Stimulated activated effector memory CD8-positive, alpha-beta T cell treated with anti-CD3 and anti-CD28 coated beads, Interleukin-12 subunit alpha, Interleukin-12 subunit beta, amount 100 ng/mL, for 72 hours (primary cell): ENCODE measurements around the gene OSGEP.
A peak's percentile ranks its signal among the peaks of the same experiment; 100 is the strongest.

Source experiments
- ATAC-seq: fragments of 150-1000 bp; cut with Tn5 transposase; 2 replicates; pipeline ENCODE4 v1.10.0; 2021
- DNase-seq, 2 donors: peaks; one replicate each; pipeline ENCODE4 v3.0.0; 2021 to 2022; ENCODE audit warnings: low spot score in 2 of 2
- H3K27ac Mint-ChIP-seq: one replicate; pipeline ENCODE4 v1.8.0; 2022; ENCODE audit warnings: mild to moderate bottlenecking, mixed read lengths
- H3K36me3 Mint-ChIP-seq: one replicate; pipeline ENCODE4 v1.8.0; 2022; ENCODE audit warnings: mild to moderate bottlenecking, mixed read lengths
- H3K4me1 Mint-ChIP-seq: one replicate; pipeline ENCODE4 v1.8.0; 2022; ENCODE audit warnings: mixed read lengths
- H3K4me3 Mint-ChIP-seq: one replicate; pipeline ENCODE4 v1.8.0; 2022; ENCODE audit warnings: mild to moderate bottlenecking, mixed read lengths
- H3K9me3 Mint-ChIP-seq: one replicate; pipeline ENCODE4 v1.8.0; 2022; ENCODE audit warnings: mixed read lengths

OSGEP gene

DNA sequence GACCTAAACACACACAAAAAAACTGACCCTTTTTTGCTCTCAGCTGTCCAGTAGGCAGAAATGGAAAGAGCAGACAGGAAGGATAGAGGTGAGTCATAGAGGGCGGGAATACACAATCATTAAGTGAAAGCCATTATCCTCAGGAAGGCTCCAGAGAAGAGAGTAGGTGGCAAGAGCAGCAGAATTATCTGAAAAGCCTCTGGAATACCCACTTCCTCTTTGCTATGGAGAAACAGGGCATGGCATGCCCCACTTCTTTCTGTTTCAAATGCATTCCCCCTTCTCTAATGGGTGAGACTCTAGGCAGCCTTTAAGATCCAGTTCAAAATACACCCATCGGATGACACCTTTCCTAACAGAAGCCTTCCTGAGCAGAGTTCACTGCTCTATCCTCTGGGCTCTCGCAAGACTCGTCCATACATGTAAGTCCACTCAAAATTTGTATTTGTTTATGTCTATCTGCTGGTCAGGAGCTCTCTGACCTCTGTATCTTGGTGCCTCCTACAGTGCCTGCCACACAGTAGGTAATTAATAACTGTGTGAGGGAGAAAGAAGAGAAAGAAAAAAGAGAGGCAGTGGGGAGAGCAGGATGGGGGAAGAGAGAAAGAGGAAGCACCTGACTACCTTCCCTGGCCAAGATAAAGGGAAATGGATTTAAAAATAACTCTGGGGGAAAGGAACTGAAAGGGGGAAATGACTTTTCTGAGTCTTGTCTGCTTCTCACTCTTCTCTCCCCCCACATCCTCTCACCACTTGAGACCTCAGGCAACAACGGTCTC is 27.2 kb downstream of the OSGEP start:
- peak overlapping the region; percentile 35 for H3K4me3 Mint-ChIP-seq
- H3K4me1 Mint-ChIP-seq: peaks cover 18% of the 10 kb centered on the region
- no peaks in the 10 kb centered on the region for H3K36me3 Mint-ChIP-seq
- H3K9me3 Mint-ChIP-seq: no peaks in the 10 kb centered on the region
- ATAC-seq (peak; percentile 61), DNase-seq (no peak)
- H3K27ac Mint-ChIP-seq: peak overlapping the region; percentile 88

DNA sequence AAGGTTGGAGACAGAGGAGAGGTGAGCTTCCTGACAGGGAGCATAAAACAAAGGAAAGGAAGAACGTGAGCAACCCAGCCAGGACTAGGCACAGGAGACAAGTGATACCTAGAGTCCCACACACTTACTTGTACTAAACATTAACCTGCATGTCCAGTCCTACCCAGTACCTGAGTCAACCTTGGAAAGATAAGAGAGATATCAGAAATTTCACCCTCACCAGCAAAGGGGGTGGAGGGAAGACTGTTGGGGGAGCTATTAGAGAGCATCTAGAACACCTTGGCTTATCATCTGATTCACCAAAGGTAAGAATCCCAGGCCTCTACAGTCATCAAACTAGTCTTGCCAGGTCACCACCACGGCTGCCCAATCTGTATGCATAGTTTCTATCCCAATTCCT is 29.8 kb downstream of the OSGEP start:
- no peak overlapping the region for H3K27ac Mint-ChIP-seq
- no peak for DNase-seq
- H3K36me3 Mint-ChIP-seq: no peaks in the 10 kb centered on the region
- no peak for ATAC-seq
- H3K4me1 Mint-ChIP-seq: peaks cover 18% of the 10 kb centered on the region
- H3K4me3 Mint-ChIP-seq: no peak overlapping the region
- H3K9me3 Mint-ChIP-seq: no peaks in the 10 kb centered on the region

DNA sequence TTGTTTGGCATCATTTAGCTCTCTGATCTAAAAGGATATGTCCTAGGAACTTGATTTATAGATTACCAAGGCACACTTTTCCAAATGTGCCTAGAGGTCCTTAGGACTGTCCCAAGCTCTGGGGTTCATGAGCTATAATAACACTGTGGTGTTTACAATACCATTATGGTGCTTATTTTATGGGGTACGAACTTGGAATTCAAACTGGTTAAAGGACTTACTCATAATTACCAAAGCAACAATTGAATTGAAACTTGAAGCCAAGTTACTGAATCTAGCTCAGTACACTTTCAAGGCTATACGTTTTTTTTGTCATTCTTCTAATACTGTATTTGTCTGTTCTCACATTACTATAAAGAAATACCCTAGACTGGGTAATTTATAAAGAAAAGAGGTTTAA is 31.7 kb downstream of the OSGEP start:
- Mint-ChIP-seq H3K4me1 (peaks cover 9% of the 10 kb centered on the region), H3K27ac (no peak overlapping the region), H3K9me3 (no peaks in the 10 kb centered on the region), H3K36me3 (no peaks in the 10 kb centered on the region), H3K4me3 (no peak overlapping the region)
- ATAC-seq: no peak
- no peak for DNase-seq

DNA sequence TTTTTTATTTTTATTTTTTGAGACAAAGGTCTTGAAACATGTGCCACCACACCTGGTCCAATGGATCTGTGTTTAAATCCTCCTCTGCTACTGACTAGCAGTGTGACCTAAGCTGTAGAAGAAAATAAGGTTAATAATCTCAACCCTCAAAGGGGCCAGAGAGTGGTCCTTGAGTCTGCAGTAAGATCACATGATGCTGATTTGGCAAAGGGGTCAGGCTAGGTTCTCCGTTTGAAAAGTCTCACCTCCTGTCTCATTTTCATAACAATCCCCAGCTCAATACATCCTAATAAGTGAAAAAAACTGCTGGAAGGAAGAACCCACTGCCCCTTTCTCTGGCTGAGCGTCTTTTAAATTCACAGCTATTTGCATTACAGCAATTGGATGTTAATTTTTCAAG is 33.3 kb downstream of the OSGEP start:
- no peaks in the 10 kb centered on the region for H3K36me3 Mint-ChIP-seq
- H3K9me3 Mint-ChIP-seq: no peaks in the 10 kb centered on the region
- H3K4me1 Mint-ChIP-seq: no peaks in the 10 kb centered on the region
- H3K4me3 Mint-ChIP-seq: no peak overlapping the region
- DNase-seq (no peak), ATAC-seq (no peak)
- no peak overlapping the region for H3K27ac Mint-ChIP-seq

DNA sequence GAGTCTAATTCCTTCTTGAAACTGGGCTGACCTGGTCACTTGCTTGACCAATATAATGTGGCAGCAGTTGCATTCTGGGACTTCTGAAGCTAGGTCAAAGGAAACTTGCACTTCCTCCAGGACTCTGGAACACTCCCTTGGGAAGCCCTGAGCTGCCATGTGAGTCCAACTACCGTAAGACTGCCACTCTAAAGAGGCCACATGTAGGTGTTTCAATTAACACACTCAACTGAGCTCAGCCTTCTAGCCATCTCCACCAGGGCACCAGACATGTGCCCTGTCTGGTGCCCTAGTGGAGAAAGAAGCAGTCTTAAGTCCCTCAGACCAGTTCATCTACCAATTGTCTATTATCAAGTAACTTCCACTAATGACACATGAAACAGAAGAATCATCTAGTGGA is 35.2 kb downstream of the OSGEP start:
- Mint-ChIP-seq H3K27ac (no peak overlapping the region), H3K4me1 (peaks cover 6% of the 10 kb centered on the region), H3K4me3 (no peak overlapping the region), H3K9me3 (no peaks in the 10 kb centered on the region), H3K36me3 (no peaks in the 10 kb centered on the region)
- ATAC-seq: no peak
- DNase-seq: no peak

DNA sequence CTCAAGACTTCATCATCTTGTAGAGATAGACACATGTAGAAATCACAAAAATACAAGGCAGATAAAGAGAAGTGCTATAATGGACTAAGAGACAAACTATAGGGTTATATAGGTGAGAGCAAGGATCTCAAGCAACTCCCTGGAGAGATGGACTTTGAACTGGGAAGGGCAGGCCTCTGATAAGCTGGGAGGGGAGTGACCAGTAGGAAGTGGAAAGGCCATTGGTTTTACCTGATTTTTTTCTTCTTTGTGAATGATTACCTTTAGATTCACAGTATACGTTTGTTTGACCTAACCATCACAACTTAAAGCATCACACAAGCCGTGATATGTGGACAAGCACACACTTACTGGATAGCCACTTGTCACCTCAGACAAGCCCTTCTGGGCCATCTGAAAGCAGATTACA is 36.1 kb downstream of the OSGEP start:
- no peaks in the 10 kb centered on the region for H3K9me3 Mint-ChIP-seq
- no peak for ATAC-seq
- peaks cover 4% of the 10 kb centered on the region for H3K36me3 Mint-ChIP-seq
- H3K4me1 Mint-ChIP-seq: peaks cover 12% of the 10 kb centered on the region
- no peak overlapping the region for H3K27ac Mint-ChIP-seq
- no peak for DNase-seq
- no peak overlapping the region for H3K4me3 Mint-ChIP-seq

DNA sequence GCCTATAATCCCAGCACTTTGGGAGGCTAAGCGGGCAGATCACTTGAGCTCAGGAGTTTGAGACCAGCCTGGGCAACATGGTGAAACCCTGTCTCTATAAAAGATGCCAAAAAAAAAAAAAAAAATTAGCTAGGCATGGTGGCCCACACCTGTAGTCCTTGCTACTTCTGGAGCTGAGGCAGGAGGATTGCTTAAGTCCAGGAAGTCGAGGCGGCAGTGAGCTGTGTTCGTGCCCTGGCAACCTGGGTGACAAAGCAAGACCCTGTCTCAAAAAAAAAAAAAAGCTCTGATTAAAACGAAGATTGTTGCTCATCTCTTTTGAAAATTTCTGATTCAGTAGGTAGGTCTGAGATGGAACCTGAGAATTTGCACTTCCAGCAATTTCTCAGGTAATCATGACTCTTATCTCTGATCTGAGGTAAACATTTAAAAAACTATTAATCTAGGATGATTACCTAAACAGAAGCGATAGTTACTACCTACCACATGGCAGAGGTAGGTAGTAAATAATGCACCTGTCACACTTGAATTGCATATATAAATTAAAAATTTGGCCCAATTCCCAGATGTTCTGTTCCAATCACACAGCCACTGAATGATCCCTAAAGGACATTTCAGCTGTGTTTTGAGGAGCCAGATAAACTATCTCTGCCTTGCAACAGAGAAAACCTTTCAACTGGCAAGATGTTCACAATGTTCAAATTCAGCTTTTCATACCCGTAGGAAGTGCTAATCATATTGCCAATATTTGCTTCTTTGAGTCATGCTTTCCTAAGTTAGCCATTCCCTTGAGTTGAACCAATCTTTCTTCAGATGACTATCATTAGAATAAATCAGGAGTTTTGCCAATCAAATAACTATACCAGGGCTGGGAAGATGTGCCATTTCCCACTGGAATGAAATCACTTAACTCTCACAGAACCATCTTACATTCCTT is 37.1 kb downstream of the OSGEP start:
- Mint-ChIP-seq H3K9me3 (no peaks in the 10 kb centered on the region), H3K4me1 (peaks cover 13% of the 10 kb centered on the region), H3K4me3 (no peak overlapping the region), H3K27ac (no peak overlapping the region), H3K36me3 (peaks cover 5% of the 10 kb centered on the region)
- no peak for DNase-seq
- ATAC-seq: no peak

DNA sequence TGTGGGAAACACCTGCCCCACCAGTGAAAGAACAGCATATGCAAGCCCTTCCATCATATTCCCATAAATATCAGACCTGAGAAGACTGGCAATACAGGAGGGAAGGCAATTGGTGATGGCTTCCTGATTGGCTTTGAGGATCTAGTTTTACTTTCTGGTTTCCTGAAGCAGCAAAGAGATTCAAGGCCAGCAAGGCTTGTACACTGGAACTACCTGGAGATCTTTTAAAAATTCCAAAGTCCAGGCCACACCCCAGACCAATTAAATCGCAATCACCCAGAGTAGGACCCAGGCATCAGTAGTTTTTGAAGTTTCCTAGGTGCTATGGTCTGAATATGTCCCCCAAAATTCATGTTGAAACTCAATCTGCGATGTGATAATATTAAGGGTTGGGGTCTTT is 38.4 kb downstream of the OSGEP start:
- Mint-ChIP-seq H3K36me3 (peaks cover 7% of the 10 kb centered on the region), H3K4me1 (peaks cover 16% of the 10 kb centered on the region), H3K9me3 (no peaks in the 10 kb centered on the region), H3K4me3 (no peak overlapping the region), H3K27ac (peak overlapping the region; percentile 26)
- ATAC-seq (no peak), DNase-seq (no peak)

DNA sequence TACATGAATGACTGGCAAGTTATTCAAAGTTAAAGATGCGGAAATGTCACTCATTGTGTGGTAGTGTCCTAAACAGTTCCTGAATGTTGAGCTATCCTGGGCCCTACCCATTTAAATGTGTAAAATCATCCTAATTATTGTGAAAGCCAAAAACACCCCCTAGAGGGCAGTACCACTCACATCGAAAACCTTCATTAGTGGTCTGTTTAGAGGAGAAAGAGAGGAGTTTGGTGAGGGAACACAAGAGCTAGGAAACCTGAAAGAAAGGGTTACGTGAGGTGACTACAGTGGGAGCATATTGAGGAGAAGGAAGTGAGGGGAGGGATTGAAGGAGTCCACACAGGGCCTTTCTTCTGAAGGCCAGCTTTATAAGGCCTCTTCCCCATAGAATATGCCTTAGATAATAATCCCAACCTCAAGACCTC is 38.8 kb downstream of the OSGEP start:
- Mint-ChIP-seq H3K36me3 (peaks cover 11% of the 10 kb centered on the region), H3K27ac (peak overlapping the region; percentile 26), H3K4me1 (peaks cover 20% of the 10 kb centered on the region), H3K9me3 (no peaks in the 10 kb centered on the region), H3K4me3 (no peak overlapping the region)
- DNase-seq (peak in 1 of 2 donors; percentile 61), ATAC-seq (peak; percentile 45)

DNA sequence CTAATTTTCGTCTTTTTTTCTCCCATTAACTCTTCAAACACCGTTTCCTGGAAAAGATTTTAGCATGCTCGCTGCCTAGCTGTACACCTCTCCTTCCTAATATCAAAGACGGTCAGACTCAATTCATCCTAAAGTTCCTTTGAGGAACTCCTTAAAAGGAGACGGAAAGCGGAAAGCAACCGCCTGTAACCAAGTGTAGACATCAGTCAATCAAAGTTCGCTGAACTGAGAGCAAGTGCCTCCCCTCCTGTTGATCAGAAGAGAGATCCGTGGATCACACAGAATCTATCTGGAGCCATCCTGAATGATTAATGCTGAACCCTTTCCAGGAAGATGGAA is 40.9 kb downstream of the OSGEP start:
- Mint-ChIP-seq H3K4me1 (peaks cover 35% of the 10 kb centered on the region), H3K27ac (peak overlapping the region; percentile 95), H3K4me3 (peak overlapping the region; percentile 82), H3K9me3 (no peaks in the 10 kb centered on the region), H3K36me3 (peaks cover 21% of the 10 kb centered on the region)
- peak; percentile 53 for ATAC-seq
- peak in 1 of 2 donors; percentile 60 for DNase-seq

DNA sequence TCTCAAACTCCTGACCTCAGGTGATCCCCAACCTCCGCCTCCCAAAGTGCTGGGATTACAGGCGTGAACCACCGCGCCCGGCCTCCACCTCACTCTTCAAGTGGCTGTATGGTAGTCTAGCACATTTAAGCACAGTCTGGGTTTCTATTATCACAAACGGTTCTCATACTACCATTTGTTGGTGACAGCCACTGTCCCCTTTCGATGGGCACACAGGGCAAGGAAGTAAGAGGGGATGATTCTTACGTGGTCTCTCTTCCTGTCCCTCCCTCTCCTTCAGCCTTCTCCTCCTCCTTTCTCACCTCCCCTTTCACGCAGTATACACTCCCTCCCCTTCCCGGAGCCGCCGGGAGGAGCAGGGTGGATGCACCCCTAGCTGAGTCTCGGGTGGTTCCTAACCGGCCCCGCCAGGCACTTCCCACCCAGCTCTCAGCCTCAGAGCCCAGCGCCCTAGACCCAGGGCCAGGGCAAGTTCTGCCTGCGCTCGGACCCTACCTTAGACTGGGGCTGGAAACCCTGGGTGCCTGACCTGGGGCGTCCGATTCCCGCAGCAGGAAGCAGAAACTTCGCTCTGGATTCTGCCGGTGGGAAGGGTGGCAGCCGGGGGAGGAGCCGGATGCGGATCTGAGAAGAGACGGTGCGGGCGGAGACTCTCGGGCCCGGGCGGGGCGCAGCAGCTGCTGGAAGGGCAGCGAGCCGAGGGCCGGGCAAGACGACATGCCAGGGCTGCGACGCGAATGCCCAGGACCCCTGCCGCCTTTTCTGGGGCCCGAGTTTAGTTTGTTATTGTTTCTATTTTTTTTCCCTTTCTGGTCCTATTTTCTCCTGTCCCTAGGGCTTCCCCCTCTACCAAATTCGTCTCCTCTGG is 41.5 kb downstream of the OSGEP start, which contains the start of gene TEP1:
TEP1 (minus strand) TSS at position 626 of the 868 bp plus-strand sequence. CDS start 5,062 bp downstream, outside the sequence.
- H3K36me3 Mint-ChIP-seq: peaks cover 25% of the 10 kb centered on the region
- peaks cover 39% of the 10 kb centered on the region for H3K4me1 Mint-ChIP-seq
- H3K27ac Mint-ChIP-seq: peak within 1 kb of the TSS; percentile 95
- ATAC-seq: peak; percentile 91
- H3K9me3 Mint-ChIP-seq: no peaks in the 10 kb centered on the region
- peak; percentile 55 to 85 for DNase-seq
- H3K4me3 Mint-ChIP-seq: peak within 1 kb of the TSS; percentile 82

DNA sequence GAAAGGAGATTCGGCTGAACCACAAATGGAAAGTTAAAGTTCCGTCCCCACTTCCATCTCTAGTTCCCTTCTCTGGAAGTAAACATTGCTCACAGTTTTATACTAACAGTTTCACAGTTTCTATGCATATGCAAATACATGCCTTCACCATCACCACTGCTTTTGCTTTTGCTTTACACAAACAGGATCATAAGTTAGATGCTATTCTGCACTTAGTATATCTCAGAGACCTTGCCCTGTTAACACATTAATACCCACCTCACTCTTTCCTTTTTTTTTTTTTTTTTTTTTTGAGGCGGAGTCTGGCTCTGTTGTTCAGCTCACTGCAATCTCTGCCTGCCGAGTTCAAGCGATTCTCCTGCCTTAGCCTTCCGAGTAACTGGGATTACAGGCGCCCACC is 42.2 kb downstream of the OSGEP start:
- no peak for DNase-seq

DNA sequence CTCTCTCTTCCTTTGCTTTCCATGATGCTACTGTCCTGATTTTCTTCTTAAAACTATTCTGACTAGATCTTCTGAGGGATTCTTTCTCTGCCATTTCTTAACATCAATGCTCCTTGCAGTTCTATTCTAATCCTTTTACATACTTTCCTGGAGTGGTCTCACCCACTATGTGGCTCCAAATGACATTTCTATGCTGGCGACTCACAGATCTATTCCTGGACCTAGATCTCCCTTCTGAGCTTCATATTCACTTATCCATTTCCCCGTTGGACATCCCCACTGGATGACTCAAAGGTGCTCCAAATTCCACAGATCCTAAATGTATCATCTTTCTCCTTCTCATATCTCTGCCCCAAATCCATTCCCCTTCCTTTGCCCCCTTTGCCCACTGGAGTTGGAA is 45.4 kb downstream of the OSGEP start:
- Mint-ChIP-seq H3K4me1 (peaks cover 61% of the 10 kb centered on the region), H3K27ac (peak overlapping the region; percentile 24), H3K9me3 (no peaks in the 10 kb centered on the region), H3K4me3 (no peak overlapping the region), H3K36me3 (peaks cover 64% of the 10 kb centered on the region)
- DNase-seq: no peak
- no peak for ATAC-seq

More for the DNA sequence above, 42.2 kb downstream of the OSGEP start:
- Mint-ChIP-seq H3K27ac (peak overlapping the region; percentile 95), H3K9me3 (no peaks in the 10 kb centered on the region), H3K4me1 (peaks cover 43% of the 10 kb centered on the region), H3K36me3 (peaks cover 32% of the 10 kb centered on the region), H3K4me3 (peak overlapping the region; percentile 82)
- ATAC-seq: peak; percentile 26

DNA sequence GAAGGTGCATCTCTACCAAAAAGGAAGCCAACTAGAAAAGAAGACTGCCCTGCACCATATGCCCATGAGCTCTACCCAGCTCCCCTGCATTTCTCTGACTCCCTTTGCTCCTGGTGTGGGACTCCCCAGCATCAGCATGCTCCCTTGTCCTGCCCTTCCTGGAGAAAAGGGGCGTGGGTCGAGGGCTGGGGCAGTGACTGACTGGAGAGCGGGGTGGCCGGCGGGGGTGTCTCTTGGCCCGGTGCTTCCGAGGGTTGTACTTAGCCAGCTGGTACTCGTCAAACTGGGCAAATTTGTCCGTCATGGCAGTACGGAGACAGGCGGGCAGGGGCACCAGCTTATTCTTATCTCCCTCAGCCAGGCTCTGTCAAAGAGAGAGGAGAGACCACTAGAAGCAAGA is 51.1 kb downstream of the OSGEP start:
- H3K27ac Mint-ChIP-seq: peak overlapping the region; percentile 41
- no peaks in the 10 kb centered on the region for H3K9me3 Mint-ChIP-seq
- DNase-seq (no peak), ATAC-seq (no peak)
- H3K4me1 Mint-ChIP-seq: peaks cover 50% of the 10 kb centered on the region
- H3K4me3 Mint-ChIP-seq: no peak overlapping the region
- peaks cover 99% of the 10 kb centered on the region for H3K36me3 Mint-ChIP-seq
